SU-DHL-6 (cell line): Measurements from ENCODE around the gene SGTB.

ENCODE experiments used
- H2AFZ ChIP-seq: fragments of 200-600 bp; sonication (generic); 2 replicates; pipeline ENCODE4 v1.6.1; 2014; ENCODE audit warnings: low read depth, mild to moderate bottlenecking, moderate library complexity, mixed read lengths, antibody characterized with exemption, low read length; ENCODE audit not compliant: severe bottlenecking
- H3F3A ChIP-seq: fragments of 200-600 bp; shearing (Covaris generic); 2 replicates; pipeline ENCODE4 v1.6.0; 2016; ENCODE audit warnings: antibody characterized with exemption, mild to moderate bottlenecking; ENCODE audit not compliant: insufficient read depth
- H3K27ac ChIP-seq: fragments of 200-600 bp; sonication (generic); 2 replicates; pipeline ENCODE4 v1.5.1; 2016; ENCODE audit warnings: low read depth, mild to moderate bottlenecking, low read length, moderate library complexity, mixed read lengths
- H3K27me3 ChIP-seq: fragments of 200-600 bp; sonication (generic), shearing (Covaris generic); 2 replicates; pipeline ENCODE4 v1.6.0; 2014; ENCODE audit warnings: mild to moderate bottlenecking, low read length
- H3K36me3 ChIP-seq: fragments of 200-600 bp; sonication (generic); 2 replicates; pipeline ENCODE4 v1.6.1; 2014; ENCODE audit warnings: mild to moderate bottlenecking, low read length, mixed read lengths
- H3K4me2 ChIP-seq: fragments of 300-600, 200-600 bp; shearing (Covaris generic), sonication (generic); 2 replicates; pipeline ENCODE4 v1.6.0; 2014; ENCODE audit warnings: low read length, low read depth, mild to moderate bottlenecking; ENCODE audit not compliant: poor library complexity, severe bottlenecking
- H3K4me3 ChIP-seq: fragments of 200-600 bp; sonication (generic); 2 replicates; pipeline ENCODE4 v1.5.1; 2014; ENCODE audit warnings: antibody characterized with exemption, low read length, mild to moderate bottlenecking, mixed read lengths; ENCODE audit not compliant: insufficient read depth, poor library complexity, severe bottlenecking
- H3K79me2 ChIP-seq: fragments of 200-600 bp; sonication (generic); 2 replicates; pipeline ENCODE4 v1.6.1; 2014; ENCODE audit warnings: mild to moderate bottlenecking, low read length, moderate library complexity; ENCODE audit not compliant: insufficient read depth
- H3K9ac ChIP-seq: fragments of 200-600 bp; sonication (generic); 2 replicates; pipeline ENCODE4 v1.7.0; 2014; ENCODE audit warnings: mild to moderate bottlenecking, low read length
- H3K9me2 ChIP-seq: fragments of 200-600 bp; sonication (generic); replicated peaks from 2 replicates; pipeline ENCODE4 v1.6.1; 2014; ENCODE audit warnings: low read length; ENCODE audit not compliant: insufficient read depth
- H3K9me3 ChIP-seq: fragments of 200-600 bp; sonication (generic); 2 replicates; pipeline ENCODE4 v1.6.1; 2014; ENCODE audit warnings: low read length, mixed read lengths; ENCODE audit not compliant: insufficient read depth
- H4K20me1 ChIP-seq: fragments of 200-600 bp; sonication (generic); 2 replicates; pipeline ENCODE4 v1.6.1; 2014; ENCODE audit warnings: low read depth, mild to moderate bottlenecking, antibody characterized with exemption, low read length, moderate library complexity, mixed read lengths
- CTCF ChIP-seq: fragments of 200-600 bp; sonication (generic); IDR thresholded peaks from one replicate; pipeline ENCODE4 v1.5.1; 2017; ENCODE audit warnings: antibody characterized with exemption, mild to moderate bottlenecking, low read length, moderate library complexity; ENCODE audit not compliant: insufficient read depth, poor library complexity, severe bottlenecking
- EZH2phosphoT487 ChIP-seq: fragments of 200-600 bp; sonication (generic), shearing (Covaris generic); conservative IDR thresholded peaks from 2 replicates; pipeline ENCODE4 v1.6.1; 2018; ENCODE audit warnings: mild to moderate bottlenecking, antibody characterized with exemption, low read length, moderate library complexity, mixed read lengths

The SGTB gene

GRCh38 chr5:65674749-65675148 lies 47.2 kb downstream of the SGTB start:
- Histone ChIP-seq H3K4me2 (no peak overlapping the region), H3K9me3 (no peaks in the 10 kb centered on the region), H3K4me3 (no peak overlapping the region), H3K36me3 (no peaks in the 10 kb centered on the region), H2AFZ (no peak overlapping the region), H3K27ac (no peak overlapping the region), H3K9me2 (no peaks in the 10 kb centered on the region), H3K9ac (no peak overlapping the region), H4K20me1 (no peaks in the 10 kb centered on the region), H3K79me2 (no peaks in the 10 kb centered on the region), H3F3A (peaks cover 5% of the 10 kb centered on the region; the same call in 1 of the 2 replicates), H3K27me3 (no peaks in the 10 kb centered on the region)
- TF ChIP-seq EZH2phosphoT487 (no peak), CTCF (no peak)

GRCh38 chr5:65672796-65673195 lies 49.1 kb downstream of the SGTB start:
- H3K9me2 ChIP-seq, result no peaks in the 10 kb centered on the region
- H3K4me2 ChIP-seq, result no peak overlapping the region
- no peaks in the 10 kb centered on the region for H3K9me3 ChIP-seq
- TF ChIP-seq CTCF, result no peak
- TF ChIP-seq EZH2phosphoT487, result no peak
- no peak overlapping the region for H3K4me3 ChIP-seq
- no peaks in the 10 kb centered on the region for H3K27me3 ChIP-seq
- no peak overlapping the region for H3K9ac ChIP-seq
- H3F3A ChIP-seq, result peaks cover 8% of the 10 kb centered on the region; the same call in 1 of the 2 replicates
- no peaks in the 10 kb centered on the region for H4K20me1 ChIP-seq
- H2AFZ ChIP-seq, result no peak overlapping the region
- H3K27ac ChIP-seq, result no peak overlapping the region
- H3K79me2 ChIP-seq, result no peaks in the 10 kb centered on the region
- no peaks in the 10 kb centered on the region for H3K36me3 ChIP-seq

GRCh38 chr5:65668696-65669095 lies 53.2 kb downstream of the SGTB start:
- Histone ChIP-seq H3K36me3 (peaks cover 11% of the 10 kb centered on the region; the same call in 1 of the 2 replicates), H4K20me1 (no peaks in the 10 kb centered on the region), H3K9me2 (no peaks in the 10 kb centered on the region), H2AFZ (no peak overlapping the region), H3K9me3 (no peaks in the 10 kb centered on the region), H3K27ac (no peak overlapping the region), H3K79me2 (no peaks in the 10 kb centered on the region), H3F3A (peaks cover 11% of the 10 kb centered on the region; the same call in 1 of the 2 replicates), H3K4me2 (no peak overlapping the region), H3K27me3 (no peaks in the 10 kb centered on the region), H3K9ac (no peak overlapping the region), H3K4me3 (no peak overlapping the region)
- no peak for TF ChIP-seq EZH2phosphoT487
- no peak for TF ChIP-seq CTCF
